ENCODE data around the gene MST1R.

The MST1R gene

DNA sequence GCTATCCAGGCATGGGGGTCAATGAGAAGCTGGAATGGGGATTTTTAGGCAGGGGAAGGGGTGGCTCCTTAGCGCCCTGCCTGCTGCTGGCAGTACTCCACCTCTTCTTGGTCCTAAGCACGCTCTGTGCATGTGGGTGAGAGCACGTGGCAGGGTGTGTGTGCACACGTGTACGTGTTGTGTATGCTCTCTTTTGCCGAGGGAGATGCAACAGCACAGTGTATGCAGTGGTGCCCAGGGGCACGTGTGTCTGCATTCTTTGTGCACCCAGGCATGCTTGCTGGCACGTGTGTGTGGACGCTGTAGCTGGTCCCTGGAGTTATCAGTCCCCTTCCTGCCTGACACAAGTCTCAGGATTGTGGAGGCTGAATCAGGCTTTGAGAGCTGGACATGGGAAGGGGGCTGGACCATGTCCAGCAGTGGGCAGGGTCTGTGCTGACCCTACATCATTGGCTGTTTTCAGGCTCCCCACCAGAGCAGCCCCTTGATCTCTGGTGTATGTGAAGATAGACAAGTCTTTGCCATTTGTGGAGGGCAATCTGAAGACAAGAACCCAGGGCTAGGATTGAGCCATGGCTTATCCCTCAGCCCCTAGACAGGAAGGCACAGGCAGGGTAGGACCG is 32.0 kb downstream of the MST1R start:
- Histone ChIP-seq H3K4ac (ENCODE audit: low read depth in 1 of 2, low read length in 2 of 2) (no peak overlapping the region), H3K9ac (ENCODE audit: low read length) (no peak overlapping the region), H2AK5ac (ENCODE audit: low read length, severe bottlenecking) (no peak overlapping the region), H4K91ac (ENCODE audit: low read length) (no peak overlapping the region), H2BK5ac (ENCODE audit: low read depth, low read length, poor library complexity, severe bottlenecking) (no peak overlapping the region), H3K9me3 (ENCODE audit: control insufficient read depth, low read length) (no peaks in the 10 kb centered on the region), H2BK15ac (ENCODE audit: low read depth, poor library complexity, severe bottlenecking) (no peak overlapping the region), H4K8ac (ENCODE audit: low read length) (no peak overlapping the region), H3K27me3 (ENCODE audit: control insufficient read depth in 1 of 2, insufficient read depth in 1 of 2, low read length in 2 of 2) (peaks cover 81 to 83% of the 10 kb centered on the region in 2 experiments), H3K14ac (ENCODE audit: low read length in 2 of 2) (peak overlapping the region in 1 of 2 experiments; percentile 80), H2BK120ac (ENCODE audit: low read depth, low read length) (no peak overlapping the region), H3K36me3 (ENCODE audit: control insufficient read depth in 1 of 2, insufficient read depth in 2 of 2, low read depth in 1 of 2, low read length in 2 of 2) (no peaks in the 10 kb centered on the region), H3K79me1 (replicated peaks; ENCODE audit: low read length, poor library complexity, severe bottlenecking) (no peaks in the 10 kb centered on the region), H3K4me2 (ENCODE audit: low read length, poor library complexity, severe bottlenecking) (no peak overlapping the region), H3K27ac (ENCODE audit: low read length, poor library complexity, severe bottlenecking) (no peak overlapping the region), H3K23ac (ENCODE audit: low read length in 2 of 2) (no peak overlapping the region), H3K4me3 (ENCODE audit: insufficient read depth in 1 of 2, low read depth in 1 of 2, low read length in 2 of 2) (no peak overlapping the region), H2BK12ac (ENCODE audit: low read length in 2 of 2) (no peak overlapping the region), H3K4me1 (ENCODE audit: control insufficient read depth, insufficient read depth, low read depth, low read length) (peaks cover 12% of the 10 kb centered on the region), H3K18ac (ENCODE audit: low read depth in 1 of 2, low read length in 2 of 2) (no peak overlapping the region), H2AFZ (ENCODE audit: low read depth, low read length) (no peak overlapping the region)
- WGBS: 83% methylated on average over 10 of the region's 10 CpGs
- DNase-seq: no peak

GRCh38 chr3:49869525-49870126 is 34.0 kb downstream of the MST1R start, which contains the start of gene CAMKV:
Gene CAMKV, minus strand, starts transcription at chr3:49869906. Its CDS starts 7,518 bp downstream, at chr3:49862388.
- Histone ChIP-seq H3K36me3 (ENCODE audit: control insufficient read depth in 1 of 2, insufficient read depth in 2 of 2, low read depth in 1 of 2, low read length in 2 of 2) (no peaks in the 10 kb centered on the region), H3K27ac (ENCODE audit: low read length, poor library complexity, severe bottlenecking) (no peak within 1 kb of the TSS), H3K4me2 (ENCODE audit: low read length, poor library complexity, severe bottlenecking) (peak within 1 kb of the TSS; percentile 75), H2BK15ac (ENCODE audit: low read depth, poor library complexity, severe bottlenecking) (no peak within 1 kb of the TSS), H3K9ac (ENCODE audit: low read length) (no peak within 1 kb of the TSS), H3K4me3 (ENCODE audit: insufficient read depth in 1 of 2, low read depth in 1 of 2, low read length in 2 of 2) (peak within 1 kb of the TSS in 1 of 2 experiments; percentile 24), H3K27me3 (ENCODE audit: control insufficient read depth in 1 of 2, insufficient read depth in 1 of 2, low read length in 2 of 2) (peaks cover 86 to 88% of the 10 kb centered on the region in 2 experiments), H4K8ac (ENCODE audit: low read length) (no peak within 1 kb of the TSS), H4K91ac (ENCODE audit: low read length) (no peak within 1 kb of the TSS), H3K4me1 (ENCODE audit: control insufficient read depth, insufficient read depth, low read depth, low read length) (peaks cover 12% of the 10 kb centered on the region), H3K14ac (ENCODE audit: low read length in 2 of 2) (no peak within 1 kb of the TSS), H3K23ac (ENCODE audit: low read length in 2 of 2) (no peak within 1 kb of the TSS), H3K18ac (ENCODE audit: low read depth in 1 of 2, low read length in 2 of 2) (no peak within 1 kb of the TSS), H3K9me3 (ENCODE audit: control insufficient read depth, low read length) (no peaks in the 10 kb centered on the region), H2AFZ (ENCODE audit: low read depth, low read length) (no peak within 1 kb of the TSS), H2BK5ac (ENCODE audit: low read depth, low read length, poor library complexity, severe bottlenecking) (no peak within 1 kb of the TSS), H2AK5ac (ENCODE audit: low read length, severe bottlenecking) (no peak within 1 kb of the TSS), H3K79me1 (replicated peaks; ENCODE audit: low read length, poor library complexity, severe bottlenecking) (no peaks in the 10 kb centered on the region), H2BK120ac (ENCODE audit: low read depth, low read length) (no peak within 1 kb of the TSS), H2BK12ac (ENCODE audit: low read length in 2 of 2) (no peak within 1 kb of the TSS), H3K4ac (ENCODE audit: low read depth in 1 of 2, low read length in 2 of 2) (no peak within 1 kb of the TSS)
- WGBS: 2% methylated on average over 57 of the region's 59 CpGs
- DNase-seq: no peak

DNA sequence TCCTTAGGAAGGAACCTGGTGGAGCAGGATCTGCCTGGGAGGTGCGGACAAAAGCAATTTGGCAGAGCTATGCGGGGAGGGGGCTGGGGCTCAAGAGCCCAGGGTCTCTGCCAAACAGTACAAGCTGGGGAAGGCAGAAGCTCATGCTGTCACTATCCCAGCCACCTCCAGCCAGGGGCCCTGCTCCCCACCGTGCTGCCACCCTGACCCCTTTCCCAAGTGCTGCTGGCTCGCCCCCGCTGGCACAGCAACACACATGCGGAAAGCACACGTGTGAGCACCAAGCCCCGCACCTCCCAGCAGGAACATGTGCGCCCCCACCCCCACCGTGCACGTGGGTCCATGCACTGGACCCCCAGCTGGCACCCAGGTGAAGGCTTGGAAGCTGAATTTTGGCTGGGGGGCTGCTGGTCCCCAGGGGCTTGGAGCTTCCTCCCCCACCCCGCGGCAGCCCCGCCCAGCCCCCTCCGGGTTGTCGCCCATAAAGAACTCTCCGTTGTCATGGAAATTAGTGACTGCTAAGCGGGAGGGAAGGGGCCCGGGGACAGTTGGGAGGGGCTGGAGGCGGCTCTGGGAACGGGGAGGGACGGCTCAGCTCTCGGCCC is 34.7 kb downstream of the MST1R start:
- no peak for DNase-seq
- no peak overlapping the region for H2AK5ac ChIP-seq (ENCODE audit: low read length, severe bottlenecking)
- no peak overlapping the region for H3K9ac ChIP-seq (ENCODE audit: low read length)
- H3K14ac ChIP-seq (ENCODE audit: low read length in 2 of 2): no peak overlapping the region
- H3K4me3 ChIP-seq (ENCODE audit: insufficient read depth in 1 of 2, low read depth in 1 of 2, low read length in 2 of 2): no peak overlapping the region
- no peak overlapping the region for H2AFZ ChIP-seq (ENCODE audit: low read depth, low read length)
- H4K8ac ChIP-seq (ENCODE audit: low read length): no peak overlapping the region
- no peak overlapping the region for H3K23ac ChIP-seq (ENCODE audit: low read length in 2 of 2)
- no peak overlapping the region for H3K27ac ChIP-seq (ENCODE audit: low read length, poor library complexity, severe bottlenecking)
- H3K18ac ChIP-seq (ENCODE audit: low read depth in 1 of 2, low read length in 2 of 2): no peak overlapping the region
- no peaks in the 10 kb centered on the region for H3K79me1 ChIP-seq (replicated peaks; ENCODE audit: low read length, poor library complexity, severe bottlenecking)
- H2BK15ac ChIP-seq (ENCODE audit: low read depth, poor library complexity, severe bottlenecking): no peak overlapping the region
- 2% methylated on average over 20 of the region's 23 CpGs for WGBS
- peak overlapping the region; percentile 75 for H3K4me2 ChIP-seq (ENCODE audit: low read length, poor library complexity, severe bottlenecking)
- no peak overlapping the region for H2BK120ac ChIP-seq (ENCODE audit: low read depth, low read length)
- no peak overlapping the region for H2BK5ac ChIP-seq (ENCODE audit: low read depth, low read length, poor library complexity, severe bottlenecking)
- peaks cover 86 to 88% of the 10 kb centered on the region in 2 experiments for H3K27me3 ChIP-seq (ENCODE audit: control insufficient read depth in 1 of 2, insufficient read depth in 1 of 2, low read length in 2 of 2)
- no peaks in the 10 kb centered on the region for H3K9me3 ChIP-seq (ENCODE audit: control insufficient read depth, low read length)
- no peaks in the 10 kb centered on the region for H3K36me3 ChIP-seq (ENCODE audit: control insufficient read depth in 1 of 2, insufficient read depth in 2 of 2, low read depth in 1 of 2, low read length in 2 of 2)
- no peak overlapping the region for H2BK12ac ChIP-seq (ENCODE audit: low read length in 2 of 2)
- H3K4ac ChIP-seq (ENCODE audit: low read depth in 1 of 2, low read length in 2 of 2): no peak overlapping the region
- no peak overlapping the region for H4K91ac ChIP-seq (ENCODE audit: low read length)
- peaks cover 12% of the 10 kb centered on the region for H3K4me1 ChIP-seq (ENCODE audit: control insufficient read depth, insufficient read depth, low read depth, low read length)

DNA sequence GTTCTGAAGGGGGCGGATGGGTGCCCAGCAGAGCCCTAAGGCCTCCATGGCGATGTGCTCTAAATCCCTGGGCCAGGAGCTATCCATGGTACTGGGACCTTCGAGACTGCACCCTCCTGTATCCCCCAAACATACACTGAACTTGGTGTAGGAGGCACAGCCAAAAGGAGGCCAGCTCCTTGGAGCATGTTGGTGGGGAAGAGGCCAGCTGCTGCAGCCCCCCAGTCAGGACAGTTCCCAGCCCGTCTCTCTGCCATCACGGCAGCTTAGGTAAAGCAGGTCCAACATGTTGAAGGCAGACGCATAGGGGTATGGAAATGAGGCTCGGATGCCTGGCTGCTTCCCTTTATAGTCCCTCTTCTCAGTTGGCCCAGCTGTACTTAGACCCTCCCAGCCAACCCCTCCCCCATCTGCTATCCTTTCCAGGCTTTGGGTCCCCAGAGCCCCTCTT is 35.8 kb downstream of the MST1R start:
- no peak overlapping the region for H3K18ac ChIP-seq (ENCODE audit: low read depth in 1 of 2, low read length in 2 of 2)
- peaks cover 91 to 95% of the 10 kb centered on the region in 2 experiments for H3K27me3 ChIP-seq (ENCODE audit: control insufficient read depth in 1 of 2, insufficient read depth in 1 of 2, low read length in 2 of 2)
- H2BK12ac ChIP-seq (ENCODE audit: low read length in 2 of 2): no peak overlapping the region
- no peak overlapping the region for H3K4me3 ChIP-seq (ENCODE audit: insufficient read depth in 1 of 2, low read depth in 1 of 2, low read length in 2 of 2)
- no peak overlapping the region for H4K91ac ChIP-seq (ENCODE audit: low read length)
- H3K4ac ChIP-seq (ENCODE audit: low read depth in 1 of 2, low read length in 2 of 2): no peak overlapping the region
- no peak overlapping the region for H3K9ac ChIP-seq (ENCODE audit: low read length)
- no peak overlapping the region for H2BK15ac ChIP-seq (ENCODE audit: low read depth, poor library complexity, severe bottlenecking)
- H3K4me2 ChIP-seq (ENCODE audit: low read length, poor library complexity, severe bottlenecking): no peak overlapping the region
- no peaks in the 10 kb centered on the region for H3K36me3 ChIP-seq (ENCODE audit: control insufficient read depth in 1 of 2, insufficient read depth in 2 of 2, low read depth in 1 of 2, low read length in 2 of 2)
- no peak overlapping the region for H4K8ac ChIP-seq (ENCODE audit: low read length)
- 34% methylated on average over 7 of the region's 7 CpGs for WGBS
- no peak overlapping the region for H2AK5ac ChIP-seq (ENCODE audit: low read length, severe bottlenecking)
- no peaks in the 10 kb centered on the region for H3K79me1 ChIP-seq (replicated peaks; ENCODE audit: low read length, poor library complexity, severe bottlenecking)
- peaks cover 12% of the 10 kb centered on the region for H3K4me1 ChIP-seq (ENCODE audit: control insufficient read depth, insufficient read depth, low read depth, low read length)
- H2BK5ac ChIP-seq (ENCODE audit: low read depth, low read length, poor library complexity, severe bottlenecking): no peak overlapping the region
- no peak overlapping the region for H3K14ac ChIP-seq (ENCODE audit: low read length in 2 of 2)
- H3K9me3 ChIP-seq (ENCODE audit: control insufficient read depth, low read length): no peaks in the 10 kb centered on the region
- no peak overlapping the region for H2AFZ ChIP-seq (ENCODE audit: low read depth, low read length)
- H3K27ac ChIP-seq (ENCODE audit: low read length, poor library complexity, severe bottlenecking): no peak overlapping the region
- DNase-seq: peak; percentile 54
- H2BK120ac ChIP-seq (ENCODE audit: low read depth, low read length): no peak overlapping the region
- H3K23ac ChIP-seq (ENCODE audit: low read length in 2 of 2): no peak overlapping the region

All from mesenchymal stem cell (in vitro differentiated cells and primary cell).